DND-41 (cell line): ENCODE data around the gene HMGCL.
A peak's percentile ranks its signal among the peaks of the same experiment; 100 is the strongest.
"Not testable (repeated sequence)": the region's sequence is repeated elsewhere in the genome, so short reads cannot be mapped to it uniquely, and the experiment has no call there.

ENCODE experiments used
- ATAC-seq: fragments of 200-7000 bp; cut with Tn5 transposase; 3 replicates; pipeline ENCODE4 v1.9.1; 2021; ENCODE audit warnings: low read depth; ENCODE audit not compliant: insufficient read depth
- DNase-seq: peaks from one replicate; pipeline ENCODE4 v3.0.0-alpha.2; 2020
- H2AFZ ChIP-seq: 2 replicates; pipeline ENCODE4 v1.6.0; 2012; ENCODE audit warnings: low read depth, low read length
- H3K27ac ChIP-seq: 2 replicates; pipeline ENCODE4 v1.5.1; 2012; ENCODE audit warnings: low read length, inconsistent platforms
- H3K27me3 ChIP-seq: fragments of 200-600 bp; sonication (generic); 2 replicates; pipeline ENCODE4 v1.6.0; 2012; ENCODE audit warnings: low read length, mild to moderate bottlenecking, inconsistent platforms; ENCODE audit not compliant: insufficient read depth, poor library complexity
- H3K36me3 ChIP-seq: 2 replicates; pipeline ENCODE4 v1.5.1; 2012; ENCODE audit warnings: low read length, inconsistent platforms; ENCODE audit not compliant: insufficient read depth
- H3K4me1 ChIP-seq: 2 replicates; pipeline ENCODE4 v1.5.1; 2012; ENCODE audit warnings: mild to moderate bottlenecking, low read length; ENCODE audit not compliant: insufficient read depth
- H3K4me2 ChIP-seq: 2 replicates; pipeline ENCODE4 v1.6.0; 2012; ENCODE audit warnings: mild to moderate bottlenecking, moderate library complexity, low read length, inconsistent platforms; ENCODE audit not compliant: insufficient read depth
- H3K4me3 ChIP-seq, 2 experiments: fragments of 200-600 bp in 1 of 2; shearing (Covaris generic) in 1 of 2; 2 replicates each; pipeline ENCODE4 v1.5.1; 2012 to 2016; ENCODE audit warnings: inconsistent platforms in 2 of 2, low read length in 2 of 2, mild to moderate bottlenecking in 2 of 2, low read depth in 1 of 2, moderate library complexity in 1 of 2
- H3K79me2 ChIP-seq: 2 replicates; pipeline ENCODE4 v1.6.0; 2012; ENCODE audit warnings: low read length, inconsistent platforms; ENCODE audit not compliant: insufficient read depth
- H3K9ac ChIP-seq: 2 replicates; pipeline ENCODE4 v1.6.0; 2012; ENCODE audit warnings: low read depth, mild to moderate bottlenecking, inconsistent platforms, low read length, moderate library complexity
- H3K9me3 ChIP-seq: 2 replicates; pipeline ENCODE4 v1.5.1; 2012; ENCODE audit warnings: low read length, moderate library complexity, mild to moderate bottlenecking, inconsistent platforms; ENCODE audit not compliant: insufficient read depth, severe bottlenecking
- H4K20me1 ChIP-seq: 2 replicates; pipeline ENCODE4 v1.6.0; 2012; ENCODE audit warnings: low read length; ENCODE audit not compliant: insufficient read depth
- CTCF ChIP-seq: IDR thresholded peaks from 2 replicates; pipeline ENCODE4 v1.5.1; 2012; ENCODE audit warnings: borderline replicate concordance, low read length, moderate library complexity, mild to moderate bottlenecking; ENCODE audit not compliant: poor library complexity, severe bottlenecking; ENCODE audit errors: extremely low read depth
- EZH2 ChIP-seq: IDR thresholded peaks from 3 replicates; pipeline ENCODE4 v1.6.1; 2012; ENCODE audit warnings: borderline replicate concordance, low read depth, mild to moderate bottlenecking, moderate library complexity, low read length, inconsistent platforms; ENCODE audit not compliant: severe bottlenecking

HMGCL gene

GRCh38 chr1:23854568-23854967, 29.3 kb upstream of the HMGCL start:
- H4K20me1 ChIP-seq: no peaks in the 10 kb centered on the region
- no peaks in the 10 kb centered on the region for H3K4me1 ChIP-seq
- H3K79me2 ChIP-seq: no peaks in the 10 kb centered on the region
- ATAC-seq (no peak), DNase-seq (no peak)
- TF ChIP-seq CTCF (peak; percentile 41), EZH2 (no peak)
- no peak overlapping the region for H3K27ac ChIP-seq
- no peak overlapping the region for H3K4me2 ChIP-seq
- H2AFZ ChIP-seq: no peak overlapping the region
- no peaks in the 10 kb centered on the region for H3K27me3 ChIP-seq
- H3K4me3 ChIP-seq: no peak overlapping the region
- H3K9ac ChIP-seq: no peak overlapping the region
- H3K36me3 ChIP-seq: no peaks in the 10 kb centered on the region
- H3K9me3 ChIP-seq: no peaks in the 10 kb centered on the region

- H3K27ac ChIP-seq, ATAC-seq, H3K4me3 ChIP-seq, H3K79me2 ChIP-seq, H3K27me3 ChIP-seq, H2AFZ ChIP-seq, H3K4me2 ChIP-seq, H3K4me1 ChIP-seq, H4K20me1 ChIP-seq, H3K9ac ChIP-seq, DNase-seq, H3K36me3 ChIP-seq, H3K9me3 ChIP-seq: not testable (repeated sequence)
Measured at GRCh38 chr1:23853124-23853523, 27.9 kb upstream of the HMGCL start.

- H3K36me3 ChIP-seq, H3K79me2 ChIP-seq, H3K4me1 ChIP-seq: not testable (repeated sequence)
Measured at GRCh38 chr1:23851406-23851805, 26.2 kb upstream of the HMGCL start.

GRCh38 chr1:23848673-23849616, 23.7 kb upstream of the HMGCL start:
- H3K4me2 ChIP-seq: no peak overlapping the region
- ATAC-seq (no peak), DNase-seq (no peak)
- H3K9me3 ChIP-seq: no peaks in the 10 kb centered on the region
- H3K27me3 ChIP-seq: no peaks in the 10 kb centered on the region
- no peaks in the 10 kb centered on the region for H3K4me1 ChIP-seq
- no peak for TF ChIP-seq CTCF
- TF ChIP-seq EZH2: no peak
- no peaks in the 10 kb centered on the region for H4K20me1 ChIP-seq
- H3K79me2 ChIP-seq: no peaks in the 10 kb centered on the region
- no peak overlapping the region for H3K27ac ChIP-seq
- no peaks in the 10 kb centered on the region for H3K36me3 ChIP-seq
- no peak overlapping the region for H2AFZ ChIP-seq
- no peak overlapping the region for H3K9ac ChIP-seq
- no peak overlapping the region for H3K4me3 ChIP-seq

More at GRCh38 chr1:23851406-23851805, 26.2 kb upstream of the HMGCL start:
- H3K4me2 ChIP-seq, H3K4me3 ChIP-seq, H4K20me1 ChIP-seq, H3K27me3 ChIP-seq, H3K9me3 ChIP-seq, H3K9ac ChIP-seq, DNase-seq, ATAC-seq, H2AFZ ChIP-seq, H3K27ac ChIP-seq: not testable (repeated sequence)

- H3K4me1 ChIP-seq, H3K9me3 ChIP-seq, H3K4me2 ChIP-seq, H3K79me2 ChIP-seq, H3K27ac ChIP-seq, H2AFZ ChIP-seq, ATAC-seq, H3K4me3 ChIP-seq, DNase-seq, H4K20me1 ChIP-seq, H3K36me3 ChIP-seq, H3K9ac ChIP-seq, H3K27me3 ChIP-seq: not testable (repeated sequence)
Measured at GRCh38 chr1:23847482-23848095, 22.4 kb upstream of the HMGCL start.
